Liver (tissue), 9 donors: ENCODE results near the gene LONRF2. TPM values are rescaled to one million over a fixed set of nuclear protein-coding genes. Genes with fewer than 3 reads are reported as not detected.

Experiments used
- DNase-seq: peaks from one replicate; pipeline ENCODE4 v3.0.0-alpha.2; 2017; ENCODE audit warnings: low spot score
- H3K27ac ChIP-seq, 2 donors: one replicate each; pipeline ENCODE4 v1.7.0; 2013; ENCODE audit warnings: inconsistent platforms in 2 of 2, low read length in 2 of 2, control low read depth in 1 of 2, low read depth in 1 of 2, mild to moderate bottlenecking in 1 of 2
- H3K27me3 ChIP-seq, 4 donors: one replicate each; pipeline versions ENCODE4 v1.6.1 to v1.7.0; 2013; ENCODE audit warnings: low read length in 3 of 4, inconsistent platforms in 1 of 4, mild to moderate bottlenecking in 1 of 4, moderate library complexity in 1 of 4; ENCODE audit not compliant: control insufficient read depth in 4 of 4, insufficient read depth in 4 of 4
- H3K36me3 ChIP-seq, 4 donors: one replicate each; pipeline versions ENCODE4 v1.6.1 to v1.7.0; 2013; ENCODE audit warnings: low read length in 3 of 4, mild to moderate bottlenecking in 3 of 4, low read depth in 1 of 4, moderate library complexity in 1 of 4; ENCODE audit not compliant: control insufficient read depth in 4 of 4, insufficient read depth in 3 of 4
- H3K4me1 ChIP-seq, 4 donors: one replicate each; pipeline versions ENCODE4 v1.6.1 to v1.7.0; 2013; ENCODE audit warnings: low read length in 3 of 4, mild to moderate bottlenecking in 3 of 4, moderate library complexity in 1 of 4; ENCODE audit not compliant: control insufficient read depth in 4 of 4, insufficient read depth in 4 of 4
- H3K4me3 ChIP-seq, 3 donors: one replicate each; pipeline versions ENCODE4 v1.6.1 to v1.7.0; 2013; ENCODE audit warnings: low read length in 3 of 3, control low read depth in 1 of 3, low read depth in 1 of 3, mild to moderate bottlenecking in 1 of 3
- H3K9ac ChIP-seq, 2 donors: one replicate each; pipeline ENCODE4 v1.7.0; 2013; ENCODE audit warnings: low read length in 2 of 2, mild to moderate bottlenecking in 2 of 2, moderate library complexity in 2 of 2, control low read depth in 1 of 2, low read depth in 1 of 2
- H3K9me3 ChIP-seq, 4 donors: one replicate each; pipeline versions ENCODE4 v1.6.1 to v1.7.0; 2013; ENCODE audit warnings: low read length in 3 of 4; ENCODE audit not compliant: control insufficient read depth in 4 of 4
- ATF3 ChIP-seq: IDR thresholded peaks from 2 replicates; pipeline ENCODE4 v1.6.1; 2016; ENCODE audit warnings: antibody characterized with exemption
- CTCF ChIP-seq: fragments of 150-350 bp; IDR thresholded peaks from 2 replicates; pipeline ENCODE4 v1.5.1; 2017; ENCODE audit warnings: improper control_type of control experiment, low read depth, low read length; ENCODE audit not compliant: missing input control
- EGR1 ChIP-seq, 2 donors: IDR thresholded peaks; 2 replicates each; pipeline ENCODE4 v1.6.1; 2016 to 2018; ENCODE audit warnings: antibody characterized with exemption in 2 of 2, low read depth in 2 of 2
- FOXA1 ChIP-seq: IDR thresholded peaks from 2 replicates; pipeline ENCODE4 v1.6.1; 2016; ENCODE audit warnings: antibody characterized with exemption
- FOXA2 ChIP-seq: IDR thresholded peaks from 2 replicates; pipeline ENCODE4 v1.6.1; 2016; ENCODE audit warnings: antibody characterized with exemption
- GABPA ChIP-seq, 2 donors: IDR thresholded peaks in 1 of 2; conservative IDR thresholded peaks in 1 of 2; 2 replicates each; pipeline ENCODE4 v1.6.1; 2016; ENCODE audit warnings: antibody characterized with exemption in 2 of 2, mild to moderate bottlenecking in 1 of 2, moderate library complexity in 1 of 2
- HNF4A ChIP-seq, 2 donors: conservative IDR thresholded peaks; 2 replicates each; pipeline ENCODE4 v1.6.1; 2016; ENCODE audit warnings: antibody characterized with exemption in 2 of 2, mild to moderate bottlenecking in 2 of 2
- HNF4G ChIP-seq: IDR thresholded peaks from 2 replicates; pipeline ENCODE4 v1.6.1; 2016; ENCODE audit warnings: antibody characterized with exemption
- JUND ChIP-seq, 2 donors: IDR thresholded peaks; 2 replicates each; pipeline ENCODE4 v1.6.1; 2016; ENCODE audit warnings: antibody characterized with exemption in 2 of 2
- NR2F2 ChIP-seq: IDR thresholded peaks from 2 replicates; pipeline ENCODE4 v1.6.1; 2016; ENCODE audit warnings: antibody characterized with exemption
- RAD21 ChIP-seq, 2 donors: IDR thresholded peaks; 2 replicates each; pipeline ENCODE4 v1.6.1; 2016; ENCODE audit warnings: antibody characterized with exemption in 2 of 2, mild to moderate bottlenecking in 2 of 2
- REST ChIP-seq: IDR thresholded peaks from 2 replicates; pipeline ENCODE4 v1.6.1; 2016; ENCODE audit warnings: antibody characterized with exemption, mild to moderate bottlenecking
- TAF1 ChIP-seq: conservative IDR thresholded peaks from 2 replicates; pipeline ENCODE4 v1.6.1; 2016; ENCODE audit warnings: antibody characterized with exemption, mild to moderate bottlenecking
- YY1 ChIP-seq: IDR thresholded peaks from 2 replicates; pipeline ENCODE4 v1.6.1; 2016; ENCODE audit warnings: antibody characterized with exemption, mild to moderate bottlenecking
- ZBTB33 ChIP-seq: IDR thresholded peaks from 2 replicates; pipeline ENCODE4 v1.6.1; 2016; ENCODE audit warnings: antibody characterized with exemption
- WGBS: extraction: QIAGEN DNeasy Blood & Tissue Kit; methylation state at CpG from one replicate; pipeline ENCODE4 v1.1.7; 2013; 5-methylcytosine and 5-hydroxymethylcytosine counted together
- polyA plus RNA-seq, 2 donors: library from polyadenylated mRNA; stranded (reverse) in 1 of 2; unstranded in 1 of 2; fragments of 200-250 nt in 1 of 2; fragments of >200 nt in 1 of 2; fragmentation: Nextera tagmentation in 1 of 2; extraction: Ambion mirVana in 1 of 2; gene quantifications; one replicate each; pipeline versions ENCODE4 v1.2.1 to v1.2.3, GENCODE V29; 2013 to 2015
- total RNA-seq, 2 donors: library from RNA; depleted of rRNA; stranded (reverse); fragments of >200 nt; gene quantifications; one replicate each; pipeline ENCODE4 v1.2.3, GENCODE V29; 2014
- donor health status: healthy.
- donor health status: healthy.
- donor health status: healthy.
- donor health status: healthy.
- donor health status: healthy.

LONRF2 gene
- total and polyA plus RNA-seq, 4 donors, result 0.06 to 3.7 (median 0.24) TPM

GRCh38 chr2:100277540-100278207 is 44.6 kb downstream of the LONRF2 start:
- H3K27ac ChIP-seq, result no peak overlapping the region
- H3K4me1 ChIP-seq, result no peaks in the 10 kb centered on the region
- DNase-seq, result no peak
- H3K4me3 ChIP-seq, result no peak overlapping the region
- H3K9ac ChIP-seq, result no peak overlapping the region
- H3K36me3 ChIP-seq, result no peaks in the 10 kb centered on the region
- H3K9me3 ChIP-seq, result no peaks in the 10 kb centered on the region
- no peaks in the 10 kb centered on the region for H3K27me3 ChIP-seq
- TF ChIP-seq TAF1, result no peak
- no peak for TF ChIP-seq ATF3
- no peak for TF ChIP-seq HNF4G
- TF ChIP-seq YY1, result no peak
- no peak for TF ChIP-seq HNF4A (conservative IDR thresholded peaks at IDR 0.05)
- TF ChIP-seq JUND (IDR thresholded peaks at IDR 0.05), result no peak
- TF ChIP-seq RAD21 (IDR thresholded peaks at IDR 0.05), result no peak
- no peak for TF ChIP-seq ZBTB33
- TF ChIP-seq FOXA2, result no peak
- no peak for TF ChIP-seq REST
- TF ChIP-seq FOXA1, result no peak
- TF ChIP-seq CTCF, result no peak
- WGBS, result 96% methylated on average over 12 of the region's 12 CpGs

GRCh38 chr2:100276716-100277115 is 45.6 kb downstream of the LONRF2 start:
- no peaks in the 10 kb centered on the region for H3K36me3 ChIP-seq
- H3K9ac ChIP-seq, result no peak overlapping the region
- H3K27ac ChIP-seq, result no peak overlapping the region
- no peaks in the 10 kb centered on the region for H3K4me1 ChIP-seq
- no peaks in the 10 kb centered on the region for H3K27me3 ChIP-seq
- H3K4me3 ChIP-seq, result no peak overlapping the region
- H3K9me3 ChIP-seq, result no peaks in the 10 kb centered on the region
- WGBS, result 94% methylated on average over 4 of the region's 4 CpGs
- DNase-seq, result no peak
- TF ChIP-seq EGR1 (IDR thresholded peaks at IDR 0.05; ENCODE audit: low read depth in 2 of 2) (no peak), CTCF (no peak), HNF4A (conservative IDR thresholded peaks at IDR 0.05) (no peak), RAD21 (IDR thresholded peaks at IDR 0.05) (no peak), TAF1 (no peak), ZBTB33 (no peak), HNF4G (no peak), ATF3 (no peak), GABPA (IDR thresholded peaks at IDR 0.05 in 1 of 2, conservative IDR thresholded peaks at IDR 0.05 in 1 of 2) (no peak), NR2F2 (no peak), YY1 (no peak), JUND (IDR thresholded peaks at IDR 0.05) (no peak)
